Measurements from ENCODE around the gene PSMB1. TPM values are rescaled to one million over a fixed set of nuclear protein-coding genes. Genes with fewer than 3 reads are reported as not detected.

PSMB1 gene
- total RNA-seq, 4 donors from 2014 or later = 340 to 380 (median 357) TPM

- no peaks in the 10 kb centered on the region for H3K9me3 ChIP-seq
- DNase-seq (no peak), ATAC-seq (no peak)
- in situ Hi-C loops (cut with MboI; ENCODE audit: low sequenced_read_pairs in 4 of 4) = no loop called here
- no peaks in the 10 kb centered on the region for H3K27me3 ChIP-seq
- intact Hi-C loops (cut with DNase I; ENCODE audit: low total_unique reads) = no loop called here
- peaks cover 0 to 8% of the 10 kb centered on the region in 2 donors for H3K4me1 ChIP-seq
- TF ChIP-seq CTCF (IDR thresholded peaks at IDR 0.05 in 4 of 5, conservative IDR thresholded peaks at IDR 0.05 in 1 of 5) = no peak
- H3K4me3 ChIP-seq = no peak overlapping the region
- no peaks in the 10 kb centered on the region for H3K36me3 ChIP-seq
- H3K27ac ChIP-seq = no peak overlapping the region
Observed at GRCh38 chr6:170497841-170498301, 55.2 kb downstream of the PSMB1 start.

DNA sequence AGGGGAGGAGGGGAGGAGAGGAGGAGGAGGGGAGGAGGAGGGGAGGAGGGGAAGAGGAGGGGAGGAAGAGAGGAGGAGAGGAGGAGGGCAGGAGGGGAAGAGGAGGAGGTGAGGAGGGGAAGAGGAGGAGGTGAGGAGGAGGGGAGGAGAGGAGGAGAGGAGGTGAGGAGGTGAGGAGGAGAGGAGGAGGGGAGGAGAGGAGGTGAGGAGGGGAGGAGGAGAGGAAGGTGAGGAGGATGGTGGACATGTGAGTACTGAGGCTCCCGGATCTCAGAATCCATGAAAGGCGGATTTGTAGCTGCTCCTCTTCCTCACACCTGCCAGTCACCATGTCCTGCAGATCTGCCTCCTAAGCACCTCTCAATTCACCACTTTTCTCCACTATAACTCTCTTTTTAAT is 59.8 kb downstream of the PSMB1 start:
- H3K4me1 ChIP-seq = peaks cover 0 to 8% of the 10 kb centered on the region in 2 donors
- TF ChIP-seq CTCF (IDR thresholded peaks at IDR 0.05 in 4 of 5, conservative IDR thresholded peaks at IDR 0.05 in 1 of 5) (no peak), POLR2A (IDR thresholded peaks at IDR 0.05) (no peak)
- DNase-seq (no peak), ATAC-seq (no peak)
- H3K9me3 ChIP-seq = no peaks in the 10 kb centered on the region
- no peak overlapping the region for H3K27ac ChIP-seq
- intact Hi-C loops (cut with DNase I; ENCODE audit: low total_unique reads) (no loop called here), in situ Hi-C loops (cut with MboI; ENCODE audit: low sequenced_read_pairs in 4 of 4) (no loop called here)
- H3K27me3 ChIP-seq = no peaks in the 10 kb centered on the region
- no peak overlapping the region for H3K4me3 ChIP-seq
- no peaks in the 10 kb centered on the region for H3K36me3 ChIP-seq

- H3K27ac ChIP-seq = no peak overlapping the region
- no peaks in the 10 kb centered on the region for H3K27me3 ChIP-seq
- no peak overlapping the region for H3K4me3 ChIP-seq
- no peaks in the 10 kb centered on the region for H3K4me1 ChIP-seq
- TF ChIP-seq POLR2A (IDR thresholded peaks at IDR 0.05) = no peak
- TF ChIP-seq CTCF (IDR thresholded peaks at IDR 0.05 in 4 of 5, conservative IDR thresholded peaks at IDR 0.05 in 1 of 5) = no peak
- DNase-seq = no peak
- intact Hi-C loops (cut with DNase I; ENCODE audit: low total_unique reads) (no loop called here), in situ Hi-C loops (cut with MboI; ENCODE audit: low sequenced_read_pairs in 4 of 4) (no loop called here)
- no peaks in the 10 kb centered on the region for H3K9me3 ChIP-seq
- ATAC-seq = no peak
- no peaks in the 10 kb centered on the region for H3K36me3 ChIP-seq
Observed at GRCh38 chr6:170490259-170490658, 62.8 kb downstream of the PSMB1 start.

- Histone ChIP-seq H3K9me3 (no peaks in the 10 kb centered on the region), H3K4me1 (no peaks in the 10 kb centered on the region), H3K27ac (no peak overlapping the region), H3K27me3 (no peaks in the 10 kb centered on the region), H3K36me3 (no peaks in the 10 kb centered on the region), H3K4me3 (no peak overlapping the region)
- TF ChIP-seq CTCF (IDR thresholded peaks at IDR 0.05 in 4 of 5, conservative IDR thresholded peaks at IDR 0.05 in 1 of 5) = no peak
- TF ChIP-seq POLR2A (IDR thresholded peaks at IDR 0.05) = no peak
- DNase-seq = no peak
- ATAC-seq = no peak
- intact Hi-C loops (cut with DNase I; ENCODE audit: low total_unique reads) = no loop called here
- in situ Hi-C loops (cut with MboI; ENCODE audit: low sequenced_read_pairs in 4 of 4) = no loop called here
Observed at GRCh38 chr6:170489836-170490235, 63.3 kb downstream of the PSMB1 start.

- Histone ChIP-seq H3K36me3 (no peaks in the 10 kb centered on the region), H3K4me1 (no peaks in the 10 kb centered on the region), H3K9me3 (no peaks in the 10 kb centered on the region), H3K4me3 (no peak overlapping the region), H3K27me3 (no peaks in the 10 kb centered on the region), H3K27ac (no peak overlapping the region)
- no peak for ATAC-seq
- TF ChIP-seq CTCF (IDR thresholded peaks at IDR 0.05 in 4 of 5, conservative IDR thresholded peaks at IDR 0.05 in 1 of 5) (no peak), POLR2A (IDR thresholded peaks at IDR 0.05) (no peak)
- intact Hi-C loops (cut with DNase I; ENCODE audit: low total_unique reads) (no loop called here), in situ Hi-C loops (cut with MboI; ENCODE audit: low sequenced_read_pairs in 4 of 4) (no loop called here)
- DNase-seq = no peak
Observed at GRCh38 chr6:170487707-170488329, 65.3 kb downstream of the PSMB1 start.
